Endothelial cell of umbilical vein (primary cell): ENCODE data around the gene ETV1. TPM values are rescaled to one million over a fixed set of nuclear protein-coding genes. Genes with fewer than 3 reads are reported as not detected.

ENCODE experiments used
- BruUV-seq: library from RNA; stranded (reverse); fragments of 400-500 nt; replicated peaks from 2 replicates; lab custom pipeline; 2021; lab: Mats Ljungman, UMichigan
- CTCF ChIA-PET: fragments of 300-600, 350-600 bp; sonication (Branson Sonifier 250); formaldehyde crosslinking; loops from one replicate; lab custom pipeline; 2021; ENCODE audit warnings: antibody characterized with exemption, inconsistent platforms; lab: Charles Lee
- POLR2A ChIA-PET: fragments of 300-600, 350-600 bp; sonication (Branson Sonifier 250); formaldehyde crosslinking; loops from one replicate; lab custom pipeline; 2021; ENCODE audit warnings: antibody characterized with exemption, inconsistent platforms; lab: Charles Lee
- DNase-seq: peaks from one replicate; pipeline ENCODE4 v3.0.0-alpha.2; 2011; ENCODE audit warnings: low read depth, low spot score
- FAIRE-seq: peaks from 2 replicates; lab custom pipeline; 2011; peaks lifted over from hg19 to GRCh38; lab: Jason Lieb, UNC
- H2AFZ ChIP-seq: 2 replicates; pipeline ENCODE4 v1.6.0; 2012; ENCODE audit warnings: low read depth, low read length, control low read depth, inconsistent platforms
- H3K27ac ChIP-seq: 2 replicates; pipeline ENCODE4 v1.5.1; 2011; ENCODE audit warnings: low read depth, mild to moderate bottlenecking, control low read depth, low read length, moderate library complexity; ENCODE audit not compliant: insufficient read depth
- H3K27me3 ChIP-seq, 2 experiments: 2 replicates each; pipeline versions ENCODE4 v1.6.0 to v1.6.1; 2011; ENCODE audit warnings: low read length in 2 of 2, mixed read lengths in 1 of 2; ENCODE audit not compliant: control insufficient read depth in 2 of 2, insufficient read depth in 2 of 2
- H3K36me3 ChIP-seq, 2 experiments: 2 replicates in 1 of 2; 3 replicates in 1 of 2; pipeline ENCODE4 v1.5.1; 2011; ENCODE audit warnings: low read length in 2 of 2, mild to moderate bottlenecking in 1 of 2, moderate library complexity in 1 of 2; ENCODE audit not compliant: control insufficient read depth in 2 of 2, insufficient read depth in 2 of 2; ENCODE audit errors: extremely low read depth in 1 of 2
- H3K4me1 ChIP-seq: 3 replicates; pipeline ENCODE4 v1.5.1; 2011; ENCODE audit warnings: mild to moderate bottlenecking, low read length; ENCODE audit not compliant: control insufficient read depth, insufficient read depth; ENCODE audit errors: extremely low read depth
- H3K4me2 ChIP-seq: 2 replicates; pipeline ENCODE4 v1.6.1; 2011; ENCODE audit warnings: low read length, control low read depth, mixed read lengths; ENCODE audit not compliant: insufficient read depth
- H3K4me3 ChIP-seq, 3 experiments: fragments of 200-600 bp in 1 of 3; sonication (generic), shearing (Covaris generic) in 1 of 3; replicated peaks in 1 of 3; 2 replicates each; pipeline ENCODE4 v1.5.1; 2011 to 2016; ENCODE audit warnings: control low read depth in 3 of 3, low read length in 3 of 3, mild to moderate bottlenecking in 2 of 3, inconsistent platforms in 1 of 3, low read depth in 1 of 3, moderate library complexity in 1 of 3; ENCODE audit not compliant: insufficient read depth in 1 of 3
- H3K79me2 ChIP-seq: 2 replicates; pipeline ENCODE4 v1.6.0; 2012; ENCODE audit warnings: low read length, inconsistent platforms; ENCODE audit not compliant: control insufficient read depth, insufficient read depth
- H3K9ac ChIP-seq: replicated peaks from 2 replicates; pipeline ENCODE3; 2011; ENCODE audit warnings: low read length, control low read depth; ENCODE audit not compliant: insufficient read depth; ENCODE audit errors: extremely low read depth
- H3K9me1 ChIP-seq: replicated peaks from 3 replicates; pipeline ENCODE4 v1.6.0; 2011; ENCODE audit warnings: mild to moderate bottlenecking, low read length; ENCODE audit not compliant: control insufficient read depth, insufficient read depth; ENCODE audit errors: extremely low read depth
- H3K9me3 ChIP-seq: replicated peaks from 2 replicates; pipeline ENCODE4 v1.5.1; 2012; ENCODE audit warnings: low read length, inconsistent platforms; ENCODE audit not compliant: control insufficient read depth, insufficient read depth
- H4K20me1 ChIP-seq: replicated peaks from 2 replicates; pipeline ENCODE3; 2011; ENCODE audit warnings: mild to moderate bottlenecking, low read length; ENCODE audit not compliant: control insufficient read depth, insufficient read depth; ENCODE audit errors: extremely low read depth
- CTCF ChIP-seq, 2 donors: IDR thresholded peaks; 1 replicate in 1 of 2; 2 replicates in 1 of 2; pipeline ENCODE4 v1.5.1; 2011; ENCODE audit warnings: low read length in 2 of 2, mild to moderate bottlenecking in 2 of 2, moderate library complexity in 2 of 2, control low read depth in 1 of 2, inconsistent platforms in 1 of 2, low read depth in 1 of 2; ENCODE audit not compliant: insufficient read depth in 1 of 2; ENCODE audit errors: extremely low read depth in 1 of 2
- EZH2 ChIP-seq: IDR thresholded peaks from 2 replicates; pipeline ENCODE4 v1.6.1; 2012; ENCODE audit warnings: borderline replicate concordance, low read depth, mild to moderate bottlenecking, moderate library complexity, low read length, inconsistent platforms; ENCODE audit not compliant: severe bottlenecking
- FOS ChIP-seq: IDR thresholded peaks from 2 replicates; pipeline ENCODE4 v1.6.1; 2011; ENCODE audit warnings: mild to moderate bottlenecking, low read length, moderate library complexity, borderline replicate concordance; ENCODE audit not compliant: insufficient read depth
- JUN ChIP-seq: IDR thresholded peaks from 2 replicates; pipeline ENCODE4 v1.6.1; 2011; ENCODE audit warnings: borderline replicate concordance, low read depth; ENCODE audit not compliant: insufficient read length, insufficient read depth
- MAX ChIP-seq: IDR thresholded peaks from 2 replicates; pipeline ENCODE4 v1.6.1; 2011; ENCODE audit not compliant: insufficient read depth, insufficient read length
- MYC ChIP-seq: IDR thresholded peaks from one replicate; pipeline ENCODE4 v1.6.1; 2011; ENCODE audit warnings: mild to moderate bottlenecking, low read depth, low read length
- POLR2A ChIP-seq: IDR thresholded peaks from 2 replicates; pipeline ENCODE4 v1.6.1; 2012; ENCODE audit warnings: low read depth, mild to moderate bottlenecking, control low read depth, low read length
- POLR2AphosphoS5 ChIP-seq: IDR thresholded peaks from 2 replicates; pipeline ENCODE4 v1.6.1; 2012; ENCODE audit warnings: low read depth, mild to moderate bottlenecking, control low read depth, low read length, moderate library complexity; ENCODE audit not compliant: insufficient read depth
- dilution Hi-C: fragments of 300-500 bp; cut with MboI; formaldehyde crosslinking; loops from one replicate; pipeline ENCODE4 v1.15.0; 2019; ENCODE audit warnings: low sequenced_read_pairs; ENCODE audit not compliant: extremely low pct_ligation_motif_present
- intact Hi-C: fragments of 100-400 bp; cut with micrococcal nuclease; formaldehyde crosslinking; loops from one replicate; pipeline ENCODE4 v1.10.0; 2022
- polyA plus RNA-seq, 4 experiments: library from polyadenylated mRNA; depleted of rRNA in 3 of 4; stranded (reverse) in 3 of 4; unstranded in 1 of 4; fragments of >200 nt; gene quantifications; 2 replicates each; pipeline versions ENCODE4 v1.2.1 to v1.2.3, GENCODE V29; 2011 to 2012; ENCODE audit warnings: missing spikeins in 1 of 4
- total RNA-seq: library from RNA; stranded (reverse); gene quantifications from 2 replicates; pipeline ENCODE4 v1.2.3, GENCODE V29; 2021

The ETV1 gene
- total and polyA plus RNA-seq, 2 donors (not counting 3 experiments of a cell fraction or from before 2014, with no cell fraction given) = 8.4 to 16.6 TPM

GRCh38 chr7:14023838-14024237 is 34.4 kb upstream of the ETV1 start:
- intact Hi-C loops (no loop called here), dilution Hi-C loops (no loop called here)
- POLR2A ChIA-PET = no interaction called here
- H3K4me1 ChIP-seq = no peaks in the 10 kb centered on the region
- no TSS peak for BruUV-seq
- no peaks in the 10 kb centered on the region for H3K9me1 ChIP-seq
- H3K9me3 ChIP-seq = no peaks in the 10 kb centered on the region
- no peaks in the 10 kb centered on the region for H3K27me3 ChIP-seq
- no peak overlapping the region for H3K27ac ChIP-seq
- H3K9ac ChIP-seq = no peak overlapping the region
- no peak for TF ChIP-seq MAX
- no peak for TF ChIP-seq MYC
- no peak for TF ChIP-seq JUN
- no peak for TF ChIP-seq FOS
- no peak for TF ChIP-seq CTCF (IDR thresholded peaks at IDR 0.05; ENCODE audit: extremely low read depth in 1 of 2, insufficient read depth in 1 of 2, low read depth in 1 of 2, low read length in 2 of 2)
- TF ChIP-seq POLR2A = no peak
- TF ChIP-seq POLR2AphosphoS5 = no peak
- TF ChIP-seq EZH2 = no peak
- H3K79me2 ChIP-seq = no peaks in the 10 kb centered on the region
- H2AFZ ChIP-seq = no peak overlapping the region
- no peak overlapping the region for H3K4me3 ChIP-seq
- H4K20me1 ChIP-seq = no peaks in the 10 kb centered on the region
- DNase-seq = no peak
- no peak overlapping the region for H3K4me2 ChIP-seq
- CTCF ChIA-PET = no interaction called here
- H3K36me3 ChIP-seq = no peaks in the 10 kb centered on the region
- no peak for FAIRE-seq
